PC-3 (cell line): Measurements from ENCODE around the gene COL4A1. TPM values are rescaled to one million over a fixed set of nuclear protein-coding genes. Genes with fewer than 3 reads are reported as not detected.

Experiments
- ATAC-seq: fragments of 200-7000 bp; cut with Tn5 transposase; 2 replicates; pipeline ENCODE4 v1.9.1; 2020; ENCODE audit warnings: mild to moderate bottlenecking, moderate library complexity
- BruUV-seq: library from RNA; stranded (reverse); fragments of 400-500 nt; replicated peaks from 2 replicates; lab custom pipeline; 2021; lab: Mats Ljungman, UMichigan
- CTCF ChIA-PET: fragments of 300-600 bp; sonication (Branson Sonifier 250); formaldehyde crosslinking; loops from one replicate; lab custom pipeline; 2022; ENCODE audit warnings: antibody characterized with exemption; lab: Charles Lee
- POLR2A ChIA-PET: fragments of 300-600 bp; sonication (Branson Sonifier 250); formaldehyde crosslinking; loops from one replicate; lab custom pipeline; 2022; ENCODE audit warnings: antibody characterized with exemption; ENCODE audit not compliant: unreplicated experiment; lab: Charles Lee
- DNase-seq: peaks from one replicate; pipeline ENCODE4 v3.0.0-alpha.2; 2015
- H2AFZ ChIP-seq: fragments of 300-600 bp; sonication (generic); 2 replicates; pipeline ENCODE4 v1.6.0; 2016; ENCODE audit warnings: antibody characterized with exemption, low read length
- H3F3A ChIP-seq: fragments of 300-600 bp; sonication (generic); one replicate; pipeline ENCODE4 v1.6.0; 2017; ENCODE audit warnings: antibody characterized with exemption, low read length, control low read depth, mild to moderate bottlenecking; ENCODE audit not compliant: unreplicated experiment
- H3K27ac ChIP-seq: fragments of 300-600 bp; sonication (generic); 2 replicates; pipeline ENCODE4 v1.5.1; 2016; ENCODE audit warnings: mild to moderate bottlenecking, low read length
- H3K27me3 ChIP-seq: fragments of 300-600 bp; sonication (generic); 2 replicates; pipeline ENCODE4 v1.6.1; 2016; ENCODE audit warnings: low read length, mixed read lengths
- H3K36me3 ChIP-seq: fragments of 300-600 bp; sonication (generic); 2 replicates; pipeline ENCODE4 v1.6.1; 2016; ENCODE audit warnings: low read depth, mixed run types, low read length, mixed read lengths
- H3K4me1 ChIP-seq: fragments of 300-600 bp; sonication (generic); 2 replicates; pipeline ENCODE4 v1.5.1; 2016; ENCODE audit warnings: low read length; ENCODE audit not compliant: insufficient read depth
- H3K4me2 ChIP-seq: fragments of 300-600 bp; sonication (generic); 2 replicates; pipeline ENCODE4 v1.6.0; 2016; ENCODE audit warnings: low read length
- H3K4me3 ChIP-seq: fragments of 300-600 bp; sonication (generic); 2 replicates; pipeline ENCODE4 v1.5.1; 2016; ENCODE audit warnings: mild to moderate bottlenecking, low read length, mixed read lengths
- H3K79me2 ChIP-seq: fragments of 300-600 bp; sonication (generic); 2 replicates; pipeline ENCODE4 v1.6.1; 2017; ENCODE audit warnings: low read length, mixed read lengths
- H3K9ac ChIP-seq: fragments of 300-600 bp; sonication (generic); 2 replicates; pipeline ENCODE4 v1.6.0; 2016; ENCODE audit warnings: mild to moderate bottlenecking, low read length
- H3K9me2 ChIP-seq: fragments of 300-600 bp; sonication (generic); replicated peaks from 2 replicates; pipeline ENCODE4 v1.6.1; 2016; ENCODE audit warnings: mixed run types, low read length, mixed read lengths
- H3K9me3 ChIP-seq: fragments of 300-600 bp; sonication (generic); 2 replicates; pipeline ENCODE4 v1.6.1; 2016; ENCODE audit warnings: low read length, mixed read lengths
- H4K20me1 ChIP-seq: fragments of 300-600 bp; sonication (generic); 2 replicates; pipeline ENCODE4 v1.6.1; 2016; ENCODE audit warnings: low read length, mixed read lengths
- CTCF ChIP-seq: fragments of 300-600 bp; sonication (generic); conservative IDR thresholded peaks from 2 replicates; pipeline ENCODE4 v1.5.1; 2017; ENCODE audit warnings: antibody characterized with exemption, low read depth, mild to moderate bottlenecking, low read length
- EZH2 ChIP-seq: fragments of 300-600 bp; sonication (generic); IDR thresholded peaks from one replicate; pipeline ENCODE4 v1.6.1; 2017; ENCODE audit warnings: antibody characterized with exemption, mild to moderate bottlenecking, low read length; ENCODE audit not compliant: unreplicated experiment
- EZH2phosphoT487 ChIP-seq: fragments of 300-600 bp; sonication (generic); IDR thresholded peaks from 2 replicates; pipeline ENCODE4 v1.6.1; 2018; ENCODE audit warnings: mild to moderate bottlenecking, antibody characterized with exemption, low read length, borderline replicate concordance
- intact Hi-C: fragments of 100-400 bp; cut with micrococcal nuclease; formaldehyde crosslinking; loops from 2 replicates; pipeline ENCODE4 v1.9.0; 2023
- total RNA-seq: library from RNA; depleted of rRNA; stranded (reverse); fragments of >200 nt; gene quantifications from 2 replicates; pipeline ENCODE4 v1.2.3, GENCODE V29; 2014

The COL4A1 gene
- total RNA-seq, 1 experiment from 2014 or later = 48.7 TPM

GRCh38 chr13:110109910-110110309 is 197.0 kb downstream of the COL4A1 start:
- POLR2A ChIA-PET = no interaction called here
- intact Hi-C loops = loop anchor here (1.0 to 10.0 kb wide), 8 partner anchors 95 to 838 kb away; no protein-coding TSS in a partner anchor
- H3K4me3 ChIP-seq = no peak overlapping the region
- no peak for DNase-seq
- no peaks in the 10 kb centered on the region for H3K9me2 ChIP-seq
- H3K36me3 ChIP-seq = no peaks in the 10 kb centered on the region
- no peak overlapping the region for H3K27ac ChIP-seq
- no peak overlapping the region for H3K9ac ChIP-seq
- no peaks in the 10 kb centered on the region for H4K20me1 ChIP-seq
- CTCF ChIA-PET = interaction anchor here (0.6 kb wide), 1 partner anchor 215 kb away, joined by 3 read pairs; no protein-coding TSS in a partner anchor
- H3K79me2 ChIP-seq = no peaks in the 10 kb centered on the region
- H3K4me1 ChIP-seq = peaks cover 23% of the 10 kb centered on the region
- no peaks in the 10 kb centered on the region for H3K9me3 ChIP-seq
- no peak for TF ChIP-seq EZH2
- no peak for TF ChIP-seq EZH2phosphoT487
- no peak for TF ChIP-seq CTCF
- no peak for ATAC-seq
- H3K4me2 ChIP-seq = no peak overlapping the region
- no peaks in the 10 kb centered on the region for H3F3A ChIP-seq
- no TSS peak for BruUV-seq
- H2AFZ ChIP-seq = no peak overlapping the region
- H3K27me3 ChIP-seq = no peaks in the 10 kb centered on the region

GRCh38 chr13:110109140-110109783 is 197.7 kb downstream of the COL4A1 start:
- Histone ChIP-seq H3K4me3 (no peak overlapping the region), H3K27me3 (no peaks in the 10 kb centered on the region), H2AFZ (no peak overlapping the region), H3K4me1 (peaks cover 17% of the 10 kb centered on the region), H3K79me2 (no peaks in the 10 kb centered on the region), H3K36me3 (no peaks in the 10 kb centered on the region), H3K9me2 (no peaks in the 10 kb centered on the region), H3F3A (no peaks in the 10 kb centered on the region), H3K9ac (no peak overlapping the region), H4K20me1 (no peaks in the 10 kb centered on the region), H3K4me2 (no peak overlapping the region), H3K9me3 (no peaks in the 10 kb centered on the region), H3K27ac (no peak overlapping the region)
- DNase-seq = no peak
- intact Hi-C loops = loop anchor here (1.0 to 5.0 kb wide), 5 partner anchors 94 to 318 kb away; no protein-coding TSS in a partner anchor
- no peak for ATAC-seq
- ChIA-PET CTCF (no interaction called here), POLR2A (no interaction called here)
- no peak for TF ChIP-seq EZH2phosphoT487
- no peak for TF ChIP-seq CTCF
- no peak for TF ChIP-seq EZH2
- BruUV-seq = no TSS peak
